ENCODE results near the gene GTF3C4.
"Not testable (repeated sequence)": the region's sequence is repeated elsewhere in the genome, so short reads cannot be mapped to it uniquely, and the experiment has no call there.

Gene GTF3C4

GRCh38 chr9:132702254-132702653 is 32.0 kb downstream of the GTF3C4 start:
- DNase-seq = no peak

DNA sequence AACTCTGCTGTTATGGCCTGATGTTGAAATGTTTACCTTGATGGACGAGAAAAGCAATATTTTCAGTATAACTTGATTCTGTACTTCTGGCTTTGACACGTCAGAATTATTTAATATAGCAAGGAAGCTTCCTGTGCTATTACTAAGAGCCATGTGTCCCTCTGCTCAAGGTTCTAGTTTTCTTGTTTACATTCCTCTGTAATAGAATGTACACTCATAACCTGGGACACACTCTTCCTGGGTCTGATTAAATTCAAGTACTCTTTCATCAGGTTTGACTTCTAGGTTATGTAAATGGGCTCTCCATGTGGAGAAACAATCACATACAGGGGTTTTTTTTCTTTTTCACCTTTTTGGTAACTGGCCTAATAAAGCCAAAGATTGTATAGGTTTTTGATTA is 33.1 kb downstream of the GTF3C4 start:
- peak; percentile 79 for DNase-seq

DNA sequence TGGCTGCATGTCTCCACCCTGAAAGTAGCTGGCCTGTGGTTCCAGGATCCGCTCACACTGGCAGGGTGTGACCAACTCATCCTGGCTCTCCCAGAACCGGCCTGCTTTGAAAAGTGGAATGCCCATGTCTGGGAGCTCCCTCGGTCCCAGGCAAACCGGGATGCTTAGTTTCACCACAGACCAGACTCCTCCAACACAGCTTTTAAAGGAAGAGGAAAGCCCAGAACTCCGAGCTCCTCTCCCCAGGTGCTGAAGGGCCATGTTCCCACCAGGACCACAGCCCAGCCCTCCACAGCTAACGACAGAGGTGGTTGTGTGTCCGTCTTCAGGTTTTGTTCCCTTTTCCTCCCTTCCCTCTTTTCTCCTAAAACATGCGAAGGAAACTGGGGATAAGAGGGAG is 38.0 kb downstream of the GTF3C4 start:
- no peak for DNase-seq

DNA sequence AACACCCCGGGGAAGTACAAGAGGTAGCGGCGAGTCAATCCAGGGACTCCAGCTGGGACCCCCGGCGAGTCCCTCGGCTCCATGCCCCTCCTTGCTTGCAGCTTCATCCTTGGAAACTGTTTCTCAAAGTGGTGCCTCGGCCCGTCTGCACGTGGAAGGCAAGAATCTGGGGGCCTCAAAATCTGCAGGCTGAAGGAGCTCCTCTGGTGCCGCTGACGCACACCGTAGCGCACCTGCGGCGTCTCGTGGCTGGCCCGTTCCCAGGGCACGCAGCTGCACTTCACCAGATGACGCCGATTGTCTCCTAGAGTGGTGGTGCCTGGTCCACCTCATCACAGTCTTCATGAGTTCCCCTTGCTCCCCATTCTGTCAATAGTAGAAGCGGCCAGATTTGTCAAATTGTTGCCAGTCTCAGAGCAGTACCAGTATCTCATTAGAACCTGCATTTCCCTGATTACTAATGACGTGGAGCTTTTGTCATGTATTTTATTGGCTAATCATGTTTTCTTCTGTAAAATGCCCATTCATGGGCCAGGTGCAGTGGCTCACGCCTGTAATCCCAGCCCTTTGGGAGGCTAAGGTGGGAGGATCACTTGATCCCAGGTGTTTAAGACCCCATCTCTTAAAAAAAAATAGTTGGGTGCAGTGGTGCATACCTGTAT is 38.6 kb downstream of the GTF3C4 start:
- DNase-seq = no peak

DNA sequence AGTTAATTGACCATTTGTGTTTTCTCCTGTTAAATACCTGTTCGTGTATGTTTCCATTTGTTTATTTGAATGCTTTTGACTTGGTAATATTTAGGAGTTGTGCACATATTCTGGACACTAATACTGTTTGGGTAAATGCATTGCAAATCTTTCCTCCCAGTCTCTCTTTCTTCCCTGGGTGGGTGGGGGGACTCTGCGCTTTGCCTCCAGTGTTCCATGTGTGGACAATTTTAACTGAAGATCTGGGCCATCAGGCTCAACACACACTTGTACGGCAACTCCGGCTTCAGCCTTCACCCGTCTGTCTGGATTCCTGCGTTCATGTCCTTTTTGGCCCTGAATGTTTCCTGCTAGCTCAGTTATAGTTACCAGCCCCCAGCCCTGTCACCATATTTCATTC is 40.1 kb downstream of the GTF3C4 start:
- no peak for DNase-seq

GRCh38 chr9:132711152-132711551 is 40.9 kb downstream of the GTF3C4 start:
- not testable (repeated sequence) for DNase-seq

DNA sequence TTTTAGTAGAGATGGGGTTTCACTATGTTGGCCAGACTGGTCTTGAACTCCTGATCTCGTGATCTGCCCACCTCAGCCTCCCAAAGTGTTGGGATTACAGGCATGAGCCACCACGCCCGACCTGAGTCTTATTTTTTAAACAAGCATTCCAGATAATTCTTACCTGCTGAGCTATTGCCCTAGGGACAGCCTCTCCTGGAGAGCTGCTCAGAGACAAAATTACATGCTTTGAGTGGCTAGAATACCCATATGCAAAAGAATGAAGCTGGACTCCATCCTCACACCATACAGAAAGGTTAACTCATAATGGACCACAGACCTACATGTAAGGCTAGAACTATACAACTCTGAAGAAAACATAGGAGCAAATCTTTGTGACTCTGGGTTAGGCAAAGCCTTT is 41.6 kb downstream of the GTF3C4 start:
- DNase-seq = no peak

DNA sequence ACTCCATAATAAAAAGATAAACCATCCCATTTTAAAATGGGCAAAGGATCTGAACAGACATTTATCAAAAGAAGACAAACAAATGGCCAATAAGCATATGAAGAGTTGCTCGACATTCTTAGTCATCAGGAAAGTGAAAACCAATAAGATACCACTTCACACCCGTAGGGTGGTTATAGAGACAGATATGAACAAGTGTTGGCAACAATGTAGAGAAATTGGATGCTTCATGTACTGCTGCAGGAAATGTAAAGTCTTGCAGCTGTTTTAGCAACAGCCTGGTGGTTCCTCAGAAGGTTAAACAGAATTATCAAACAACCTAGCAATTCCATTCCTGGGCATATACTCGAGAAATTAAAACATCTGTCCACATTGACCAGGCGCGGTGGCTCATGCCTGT is 42.5 kb downstream of the GTF3C4 start:
- DNase-seq = no peak

GRCh38 chr9:132716007-132716406 is 45.7 kb downstream of the GTF3C4 start:
- no peak for DNase-seq

DNA sequence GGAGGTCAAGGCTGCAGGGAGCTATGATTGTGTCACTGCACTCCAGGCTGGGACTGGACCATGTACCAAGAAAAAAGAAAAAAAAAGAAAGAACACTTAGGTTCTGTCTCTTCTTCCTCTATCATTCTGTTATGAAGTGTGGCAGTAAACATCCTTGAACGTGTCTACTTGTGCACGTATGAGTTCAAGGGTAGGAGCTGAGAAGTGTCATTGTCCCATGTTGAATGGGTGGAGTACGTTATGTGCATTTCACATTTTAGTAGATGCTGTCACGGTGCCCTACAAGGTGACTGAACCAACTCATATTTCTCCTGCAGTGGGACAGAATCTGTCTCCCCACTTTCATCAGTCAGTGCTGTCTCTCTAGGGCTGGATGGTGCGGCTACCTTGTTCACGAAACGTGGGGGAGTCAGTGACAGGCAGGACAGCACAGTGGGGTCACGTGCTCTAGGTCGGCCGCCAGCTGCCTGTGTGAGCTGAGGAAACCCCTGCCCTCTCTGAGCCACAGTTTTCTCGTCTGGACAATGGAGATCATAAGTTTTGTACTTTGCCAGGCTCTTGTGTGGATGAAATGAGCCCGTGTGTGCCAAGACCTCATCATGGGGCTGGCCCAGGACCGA is 47.2 kb downstream of the GTF3C4 start:
- DNase-seq = no peak

GRCh38 chr9:132718381-132718928 is 48.2 kb downstream of the GTF3C4 start:
- DNase-seq = not testable (repeated sequence)

GRCh38 chr9:132721661-132722060 is 51.4 kb downstream of the GTF3C4 start:
- no peak for DNase-seq

DNA sequence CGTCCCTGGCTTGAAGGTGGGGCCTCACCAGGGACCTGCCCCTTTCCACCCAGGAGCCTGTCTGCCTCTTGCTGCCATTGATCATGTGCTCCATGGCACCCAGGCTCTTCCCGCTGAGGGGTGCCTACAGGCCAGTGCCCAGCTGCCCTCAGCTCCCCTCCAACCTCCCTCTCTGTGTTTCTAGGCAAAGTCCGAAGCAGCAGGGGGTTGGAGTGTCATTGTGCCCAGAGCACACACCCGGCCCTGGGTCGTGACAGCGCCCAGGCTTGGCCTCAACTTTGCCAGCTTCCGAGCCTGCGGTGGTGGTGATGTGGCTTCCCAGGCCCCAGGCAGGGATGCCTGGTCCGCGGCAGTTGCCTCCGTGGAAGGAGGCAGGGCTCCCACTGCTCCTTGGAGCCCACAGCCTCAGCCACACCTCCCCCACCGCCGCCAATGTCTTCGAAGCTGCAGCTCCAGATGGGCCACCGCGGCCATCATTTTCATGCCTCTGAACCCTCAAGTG is 52.4 kb downstream of the GTF3C4 start:
- DNase-seq = no peak

GRCh38 chr9:132723809-132724208 is 53.5 kb downstream of the GTF3C4 start:
- no peak for DNase-seq

GRCh38 chr9:132725306-132725705 is 55.0 kb downstream of the GTF3C4 start:
- no peak for DNase-seq

DNA sequence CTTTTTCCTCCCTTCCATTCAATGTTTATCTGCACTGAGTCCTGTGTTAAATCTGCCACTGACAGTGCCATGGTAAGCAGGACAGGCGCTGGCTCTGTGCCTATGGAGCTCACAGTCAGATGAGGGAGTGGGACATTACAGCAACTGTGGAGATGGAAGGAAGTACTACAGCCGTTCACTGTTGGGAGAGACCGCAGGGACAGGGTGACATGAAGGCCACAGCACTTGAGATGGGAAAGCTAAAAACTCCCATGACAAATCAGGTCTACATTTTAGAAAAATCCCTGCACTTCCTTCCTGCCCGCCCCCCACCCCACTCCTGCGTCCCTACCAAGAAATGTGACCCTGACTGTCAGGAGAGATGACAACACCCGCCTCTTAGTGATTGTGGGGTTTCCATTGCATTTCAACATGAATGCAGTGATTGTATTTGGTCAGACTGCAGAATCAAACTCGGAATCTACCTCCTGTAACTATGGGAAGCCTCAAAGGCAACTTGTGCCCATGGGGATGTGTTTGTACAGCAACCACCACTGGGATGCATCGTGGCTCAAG is 56.4 kb downstream of the GTF3C4 start:
- no peak for DNase-seq

DNA sequence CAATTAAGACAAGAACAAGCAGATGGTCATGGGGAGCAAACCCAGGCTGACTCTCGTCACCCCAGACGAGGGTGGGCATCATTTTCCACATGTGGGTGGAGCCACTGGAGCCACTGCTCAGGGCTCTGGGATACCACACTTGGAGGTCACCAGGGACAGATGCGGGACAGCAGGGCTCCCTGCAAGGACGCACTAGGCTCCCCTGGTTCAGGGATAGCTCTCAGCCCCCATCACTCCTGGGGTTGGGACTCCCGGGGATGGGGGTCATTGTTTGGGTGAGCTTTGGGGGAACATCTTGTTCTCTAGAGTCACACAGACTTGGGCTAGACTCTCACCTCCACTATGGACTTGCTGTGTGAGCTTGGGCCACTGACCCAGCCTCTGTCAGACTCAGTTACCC is 57.8 kb downstream of the GTF3C4 start:
- no peak for DNase-seq

DNA sequence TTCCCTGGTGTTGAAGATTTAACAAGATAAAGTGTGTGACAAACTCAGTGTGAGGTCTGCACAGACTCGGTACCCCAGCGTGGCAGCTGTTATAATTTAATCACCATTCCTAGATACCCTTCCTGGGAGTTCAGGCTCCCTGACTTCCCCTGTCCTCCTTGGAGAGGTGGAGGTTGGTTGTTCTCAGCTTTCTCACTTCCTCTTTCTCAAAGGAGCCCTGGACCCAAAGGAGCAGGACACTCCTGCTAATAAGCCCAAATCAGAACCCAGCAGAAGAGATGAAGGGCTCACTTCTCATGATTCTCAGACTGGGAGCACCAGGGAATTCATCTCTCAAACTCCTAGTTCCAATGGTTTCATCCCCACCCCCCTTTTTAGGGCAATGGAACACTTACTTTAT is 58.2 kb downstream of the GTF3C4 start:
- no peak for DNase-seq

GRCh38 chr9:132729235-132729890 is 59.1 kb downstream of the GTF3C4 start:
- DNase-seq = no peak

DNA sequence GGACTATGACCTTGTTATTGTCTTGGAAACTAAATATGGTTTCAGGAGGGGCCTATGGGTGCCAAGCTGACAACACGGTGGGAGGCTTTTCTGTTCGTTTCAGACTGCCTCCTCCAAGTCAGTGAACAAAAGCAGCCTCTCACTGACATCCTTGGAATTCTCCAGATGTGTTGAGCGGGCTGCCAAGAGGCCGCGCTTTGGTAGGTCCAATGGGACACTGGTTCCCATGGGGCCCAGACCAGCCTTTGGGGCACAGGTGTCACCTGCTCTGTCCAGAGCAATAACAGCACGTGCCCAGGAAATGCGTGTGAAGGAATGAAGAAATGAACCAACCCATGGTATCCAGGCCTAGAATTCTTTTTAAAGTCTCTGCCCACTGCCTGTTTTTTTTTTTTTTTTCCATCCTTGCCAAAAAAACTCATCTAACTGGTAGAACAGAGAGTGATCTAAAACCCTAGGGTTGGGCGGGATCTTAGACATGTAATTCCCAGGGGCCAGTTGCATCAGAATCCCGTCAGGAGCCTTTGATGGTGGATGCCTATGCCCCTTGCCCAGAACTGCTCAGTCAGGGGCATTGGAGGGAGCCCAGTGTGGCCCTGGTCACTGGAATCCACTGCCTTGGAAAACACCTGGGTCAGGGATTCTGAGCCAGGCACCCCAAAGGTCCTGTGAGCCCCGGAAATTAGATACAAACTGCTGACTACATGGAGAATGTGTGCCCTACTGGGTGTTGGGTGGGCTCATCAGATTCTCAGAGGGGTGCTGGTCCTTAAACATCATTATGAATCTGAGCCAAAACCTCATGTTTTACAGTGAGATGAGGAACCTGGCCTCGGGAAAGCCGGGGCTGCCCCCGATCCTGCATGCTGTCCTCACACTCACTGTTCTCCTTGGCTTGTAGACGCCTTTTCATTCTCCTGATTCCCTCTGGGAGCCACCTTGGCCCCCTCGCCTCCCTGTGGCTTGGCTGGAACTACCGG is 60.1 kb downstream of the GTF3C4 start:
- DNase-seq = no peak

DNA sequence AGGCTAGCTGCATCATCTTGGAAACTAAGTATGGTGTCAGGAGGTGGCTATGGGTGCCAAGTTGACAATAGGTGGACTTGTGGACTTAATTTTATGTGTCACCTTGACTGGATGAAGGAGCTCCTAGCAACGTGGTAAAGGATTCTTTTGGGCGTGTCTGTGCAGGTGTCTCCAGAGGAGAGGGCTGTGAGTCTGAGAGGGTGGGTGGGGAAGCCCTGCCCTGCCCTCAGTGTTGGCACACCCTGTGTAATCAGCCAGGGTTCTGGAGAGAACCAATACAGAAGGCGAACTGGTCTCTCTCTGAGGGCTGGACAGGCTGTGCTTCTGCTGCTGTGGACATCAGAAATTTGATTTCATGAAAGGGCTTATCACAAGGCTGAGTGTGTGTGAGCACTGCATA is 61.0 kb downstream of the GTF3C4 start:
- DNase-seq = no peak
